OCI-LY7 (cell line): ENCODE data around the gene SEC24B. TPM values are rescaled to one million over a fixed set of nuclear protein-coding genes. Genes with fewer than 3 reads are reported as not detected.

Experiments
- BruUV-seq: library from RNA; stranded (reverse); fragments of 400-500 nt; replicated peaks from 2 replicates; lab custom pipeline; 2021; lab: Mats Ljungman, UMichigan
- CTCF ChIA-PET: fragments of 300-600 bp; sonication (Branson Sonifier 250); formaldehyde crosslinking; loops from one replicate; lab custom pipeline; 2022; ENCODE audit warnings: antibody characterized with exemption; ENCODE audit not compliant: unreplicated experiment; lab: Charles Lee
- POLR2A ChIA-PET: fragments of 300-600 bp; sonication (Branson Sonifier 250); formaldehyde crosslinking; loops from one replicate; lab custom pipeline; 2022; ENCODE audit warnings: antibody characterized with exemption; lab: Charles Lee
- DNase-seq: peaks from one replicate; pipeline ENCODE4 v3.0.0-alpha.2; 2015; ENCODE audit warnings: low spot score
- H2AFZ ChIP-seq: fragments of 200-600 bp; sonication (generic), shearing (Covaris generic); 2 replicates; pipeline ENCODE4 v1.6.1; 2014; ENCODE audit warnings: mild to moderate bottlenecking, antibody characterized with exemption, low read length, moderate library complexity
- H3K27ac ChIP-seq: fragments of 200-600 bp; sonication (generic); 2 replicates; pipeline ENCODE4 v1.5.1; 2014; ENCODE audit warnings: mixed run types, low read depth, mild to moderate bottlenecking, moderate library complexity, low read length, inconsistent platforms; ENCODE audit not compliant: poor library complexity, severe bottlenecking
- H3K36me3 ChIP-seq: fragments of 200-600 bp; sonication (generic); 2 replicates; pipeline ENCODE4 v1.6.1; 2014; ENCODE audit warnings: mild to moderate bottlenecking, antibody characterized with exemption, low read length, moderate library complexity, mixed read lengths; ENCODE audit not compliant: insufficient read depth
- H3K4me1 ChIP-seq: fragments of 200-600 bp; sonication (generic); 2 replicates; pipeline ENCODE4 v1.5.1; 2014; ENCODE audit warnings: mild to moderate bottlenecking, low read length; ENCODE audit not compliant: insufficient read depth, poor library complexity, severe bottlenecking
- H3K4me2 ChIP-seq: fragments of 200-600 bp; sonication (generic); 2 replicates; pipeline ENCODE4 v1.6.1; 2014; ENCODE audit warnings: mild to moderate bottlenecking, low read length
- H3K4me3 ChIP-seq: fragments of 200-600 bp; sonication (generic); 2 replicates; pipeline ENCODE4 v1.5.1; 2014; ENCODE audit warnings: mild to moderate bottlenecking, low read depth, low read length; ENCODE audit not compliant: poor library complexity, severe bottlenecking
- H3K79me2 ChIP-seq: fragments of 200-600 bp; sonication (generic); 2 replicates; pipeline ENCODE4 v1.6.1; 2016; ENCODE audit warnings: low read depth, mild to moderate bottlenecking, low read length, moderate library complexity, mixed read lengths; ENCODE audit not compliant: insufficient read depth
- H3K9me2 ChIP-seq: fragments of 200-600 bp; sonication (generic); 2 replicates; pipeline ENCODE4 v1.6.1; 2016; ENCODE audit warnings: mild to moderate bottlenecking, low read length, mixed read lengths; ENCODE audit not compliant: insufficient read depth
- H3K9me3 ChIP-seq: fragments of 200-600 bp; sonication (generic); 2 replicates; pipeline ENCODE4 v1.6.1; 2014; ENCODE audit warnings: mild to moderate bottlenecking, mixed run types, low read length, mixed read lengths
- H4K20me1 ChIP-seq: fragments of 200-600 bp; sonication (generic); 2 replicates; pipeline ENCODE4 v1.6.1; 2014; ENCODE audit warnings: mild to moderate bottlenecking, antibody characterized with exemption, low read length, moderate library complexity, mixed read lengths; ENCODE audit not compliant: insufficient read depth
- CTCF ChIP-seq: fragments of 200-600 bp; sonication (generic); conservative IDR thresholded peaks from 2 replicates; pipeline ENCODE4 v1.5.1; 2014; ENCODE audit warnings: mild to moderate bottlenecking, antibody characterized with exemption, low read length, moderate library complexity, mixed read lengths
- EZH2phosphoT487 ChIP-seq: fragments of 200-600 bp; sonication (generic); IDR thresholded peaks from 2 replicates; pipeline ENCODE4 v1.6.1; 2018; ENCODE audit warnings: low read depth, borderline replicate concordance, mild to moderate bottlenecking, mixed run types, antibody characterized with exemption, low read length, moderate library complexity, mixed read lengths
- intact Hi-C: fragments of 100-400 bp; cut with micrococcal nuclease; formaldehyde crosslinking; loops from one replicate; pipeline ENCODE4 v1.10.0; 2022; ENCODE audit not compliant: unreplicated experiment
- total RNA-seq, 2 experiments: library from RNA; depleted of rRNA in 1 of 2; stranded (reverse); fragments of >200 nt in 1 of 2; shearing (Covaris generic) in 1 of 2; gene quantifications; 2 replicates each; pipeline ENCODE4 v1.2.3, GENCODE V29; 2014 to 2022

Gene SEC24B
- total RNA-seq, 2 experiments from 2014 or later = 13.1 to 26.3 TPM

- Histone ChIP-seq H3K4me2 (no peak overlapping the region), H3K9me3 (no peaks in the 10 kb centered on the region), H3K27ac (no peak overlapping the region), H4K20me1 (peaks cover 37% of the 10 kb centered on the region), H3K79me2 (peaks cover 92% of the 10 kb centered on the region), H3K4me1 (peaks cover 24% of the 10 kb centered on the region), H2AFZ (no peak overlapping the region), H3K9me2 (no peaks in the 10 kb centered on the region), H3K36me3 (peaks cover 23% of the 10 kb centered on the region), H3K4me3 (no peak overlapping the region)
- DNase-seq = no peak
- BruUV-seq = no TSS peak
- intact Hi-C loops = no loop called here
- TF ChIP-seq CTCF (no peak), EZH2phosphoT487 (no peak)
- ChIA-PET POLR2A (interaction anchor here (2.0 kb wide), 1 partner anchor 10 kb away, joined by 7 read pairs; no protein-coding TSS in a partner anchor), CTCF (no interaction called here)
Measured at GRCh38 chr4:109441862-109442458, 8.3 kb downstream of the SEC24B start.

GRCh38 chr4:109444182-109444844 is 10.7 kb downstream of the SEC24B start:
- Histone ChIP-seq H3K27ac (peak overlapping the region; percentile 33), H3K4me3 (peak overlapping the region; percentile 25), H4K20me1 (peaks cover 32% of the 10 kb centered on the region), H3K4me1 (peaks cover 32% of the 10 kb centered on the region), H3K36me3 (peaks cover 45% of the 10 kb centered on the region), H3K9me2 (no peaks in the 10 kb centered on the region), H3K79me2 (peaks cover 83% of the 10 kb centered on the region), H3K4me2 (peak overlapping the region; percentile 56), H2AFZ (no peak overlapping the region), H3K9me3 (no peaks in the 10 kb centered on the region)
- intact Hi-C loops = no loop called here
- TF ChIP-seq EZH2phosphoT487 (no peak), CTCF (no peak)
- peak; percentile 54 for DNase-seq
- CTCF ChIA-PET = no interaction called here
- BruUV-seq = no TSS peak
- POLR2A ChIA-PET = interaction anchor here (0.6 to 1.6 kb wide), 4 partner anchors 12 to 569 kb away, joined by 3 to 7 read pairs (median 4); partner anchors contain the start of gene SEC24B
